ENCODE data around the gene TOR3A. TPM values are rescaled to one million over a fixed set of nuclear protein-coding genes. Genes with fewer than 3 reads are reported as not detected.

The TOR3A gene
- polyA plus RNA-seq, 2 of the 4 experiments (the other 2 are of a cell fraction), result 30.7 to 44.5 TPM

DNA sequence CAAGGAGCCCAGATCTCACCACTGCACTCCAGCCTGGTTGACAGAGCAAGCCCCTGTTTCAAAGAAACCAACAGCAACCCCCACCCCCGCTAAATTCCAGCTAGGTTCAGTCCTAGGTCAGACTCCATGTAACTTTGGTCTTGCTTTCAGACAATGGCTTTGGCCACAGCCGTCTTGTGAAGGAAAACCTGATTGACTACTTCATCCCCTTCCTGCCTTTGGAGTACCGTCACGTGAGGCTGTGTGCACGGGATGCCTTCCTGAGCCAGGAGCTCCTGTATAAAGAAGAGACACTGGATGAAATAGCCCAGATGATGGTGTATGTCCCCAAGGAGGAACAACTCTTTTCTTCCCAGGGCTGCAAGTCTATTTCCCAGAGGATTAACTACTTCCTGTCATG lies 12.9 kb downstream of the TOR3A start:
- ATAC-seq (no peak), DNase-seq (ENCODE audit: low read depth in 1 of 2, low spot score in 1 of 2) (no peak), FAIRE-seq (no peak)
- no peak for TF ChIP-seq TP53 (CRISPR knock-in tag; IDR thresholded peaks at IDR 0.05)
- TF ChIP-seq, protein P1, sequence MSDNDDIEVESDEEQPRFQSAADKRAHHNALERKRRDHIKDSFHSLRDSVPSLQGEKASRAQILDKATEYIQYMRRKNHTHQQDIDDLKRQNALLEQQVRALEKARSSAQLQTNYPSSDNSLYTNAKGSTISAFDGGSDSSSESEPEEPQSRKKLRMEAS (IDR thresholded peaks at IDR 0.05), result no peak
- no peak for TF ChIP-seq USF2 (IDR thresholded peaks at IDR 0.05)
- TF ChIP-seq JUN (IDR thresholded peaks at IDR 0.05), result no peak
- no peak overlapping the region for H3K4me2 ChIP-seq
- WGBS (ENCODE audit: missing lambda C conversion rate), result 100% methylated on average over 5 of the region's 5 CpGs
- no peak overlapping the region for H3K27ac ChIP-seq
- peaks cover 29% of the 10 kb centered on the region for H3K4me1 ChIP-seq
- no peak overlapping the region for H3K4me3 ChIP-seq
- POLR2A ChIA-PET, result no interaction called here
- CTCF ChIA-PET, result interaction anchor here (0.7 to 2.3 kb wide), 4 partner anchors 11 to 130 kb away, joined by 3 to 9 read pairs (median 6); no protein-coding TSS in a partner anchor
- no peaks in the 10 kb centered on the region for H3K9me3 ChIP-seq

DNA sequence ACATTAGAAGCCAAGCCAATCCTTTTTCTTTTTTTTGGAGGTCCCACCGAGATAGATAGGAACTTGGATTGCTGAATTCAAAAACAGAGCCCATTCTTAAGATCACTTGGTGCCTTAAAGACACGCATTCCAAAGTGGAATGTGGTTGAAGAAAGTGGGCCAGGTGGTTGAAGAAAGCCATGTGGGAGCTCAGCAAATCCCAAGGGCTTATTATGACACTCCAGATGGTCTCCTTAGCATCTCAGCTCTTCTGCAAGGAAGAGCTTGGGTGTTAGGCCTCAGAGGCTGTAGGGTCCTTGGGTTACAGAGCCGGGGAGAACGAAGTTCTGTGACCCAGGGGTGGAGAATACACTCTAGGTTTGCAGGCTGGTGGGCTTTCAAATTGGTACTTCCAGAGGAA lies 13.5 kb downstream of the TOR3A start:
- Histone ChIP-seq H3K4me2 (no peak overlapping the region), H3K4me1 (peaks cover 25% of the 10 kb centered on the region), H3K4me3 (no peak overlapping the region), H3K9me3 (no peaks in the 10 kb centered on the region), H3K27ac (no peak overlapping the region)
- ChIA-PET CTCF (interaction anchor here (1.1 to 2.2 kb wide), 2 partner anchors 10 to 130 kb away, joined by 3 to 9 read pairs; no protein-coding TSS in a partner anchor), POLR2A (no interaction called here)
- 93% methylated on average over 4 of the region's 4 CpGs for WGBS (ENCODE audit: missing lambda C conversion rate)
- DNase-seq (ENCODE audit: low read depth in 1 of 2, low spot score in 1 of 2), result no peak
- no peak for FAIRE-seq
- TF ChIP-seq MAZ (IDR thresholded peaks at IDR 0.05; ENCODE audit: borderline replicate concordance, low read depth, low read length) (no peak), ZC3H11A (IDR thresholded peaks at IDR 0.05) (no peak), GATA3 (IDR thresholded peaks at IDR 0.05; ENCODE audit: borderline replicate concordance) (no peak), FOSB (CRISPR knock-in tag; IDR thresholded peaks at IDR 0.05) (no peak), CTCF (IDR thresholded peaks at IDR 0.05) (no peak), KDM5A (IDR thresholded peaks at IDR 0.05) (no peak), ZSCAN20 (CRISPR knock-in tag; IDR thresholded peaks at IDR 0.05) (no peak), BHLHE40 (IDR thresholded peaks at IDR 0.05; ENCODE audit: low read depth, low read length) (no peak), CBX8 (IDR thresholded peaks at IDR 0.05) (no peak), RNF2 (IDR thresholded peaks at IDR 0.05; ENCODE audit: borderline replicate concordance, low read depth) (no peak), TFCP2L1 (CRISPR knock-in tag; IDR thresholded peaks at IDR 0.05) (no peak)
- TF ChIP-seq, protein P1 (IDR thresholded peaks at IDR 0.05), result no peak
- ATAC-seq, result no peak

DNA sequence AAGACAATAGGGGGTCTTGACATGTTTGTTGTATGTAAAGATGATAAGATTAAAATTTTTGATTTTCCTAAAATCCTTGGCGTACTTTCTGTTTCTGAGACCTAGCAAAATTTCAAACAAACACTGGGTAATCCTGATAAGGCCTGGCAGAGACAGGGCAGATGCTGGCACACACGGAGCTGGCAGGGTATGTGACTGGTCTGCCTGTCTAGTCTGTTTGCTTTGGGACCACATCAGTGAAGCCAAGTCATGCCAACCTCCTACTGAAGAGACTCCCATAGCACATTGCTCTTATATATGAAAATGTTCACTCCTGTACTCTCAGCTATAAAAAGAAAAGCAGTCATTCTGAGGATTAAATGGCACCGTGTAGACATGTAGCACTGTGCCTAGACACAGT lies 14.1 kb downstream of the TOR3A start:
- no peak for ATAC-seq
- POLR2A ChIA-PET, result no interaction called here
- no peak for DNase-seq (ENCODE audit: low read depth in 1 of 2, low spot score in 1 of 2)
- Histone ChIP-seq H3K4me1 (peaks cover 20% of the 10 kb centered on the region), H3K4me2 (no peak overlapping the region), H3K4me3 (no peak overlapping the region), H3K9me3 (no peaks in the 10 kb centered on the region), H3K27ac (no peak overlapping the region)
- TF ChIP-seq KDM5A (IDR thresholded peaks at IDR 0.05) (no peak), SMC3 (IDR thresholded peaks at IDR 0.05) (no peak), CEBPB (IDR thresholded peaks at IDR 0.05) (no peak)
- 82% methylated on average over 3 of the region's 3 CpGs for WGBS (ENCODE audit: missing lambda C conversion rate)
- CTCF ChIA-PET, result interaction anchor here (0.9 to 1.1 kb wide), 2 partner anchors 9 to 129 kb away, joined by 3 read pairs; no protein-coding TSS in a partner anchor
- FAIRE-seq, result no peak

DNA sequence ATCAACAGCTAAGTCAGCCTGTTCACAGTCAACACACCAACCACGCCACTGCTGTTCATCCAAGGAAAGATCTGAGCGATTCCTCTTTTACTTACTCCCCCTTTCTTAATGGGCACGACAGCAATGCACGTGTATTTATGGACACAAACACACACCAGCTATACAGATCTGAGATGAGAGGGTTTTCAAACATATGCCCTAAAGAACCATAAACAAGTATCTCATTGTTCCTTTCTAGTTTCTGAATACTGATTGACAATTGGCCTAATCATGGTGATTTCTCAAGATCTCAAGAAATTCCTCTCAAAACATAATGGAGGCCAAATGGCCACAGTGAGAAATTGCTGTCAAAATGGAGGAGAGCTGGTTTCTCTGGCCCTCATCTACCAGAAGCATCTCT lies 18.0 kb downstream of the TOR3A start:
- Histone ChIP-seq H3K4me3 (no peak overlapping the region), H3K27ac (no peak overlapping the region), H3K4me1 (no peaks in the 10 kb centered on the region), H3K4me2 (no peak overlapping the region), H3K9me3 (no peaks in the 10 kb centered on the region)
- TF ChIP-seq CBX8 (IDR thresholded peaks at IDR 0.05) (no peak), TFCP2L1 (CRISPR knock-in tag; IDR thresholded peaks at IDR 0.05) (no peak), POLR2AphosphoS2 (conservative IDR thresholded peaks at IDR 0.05; ENCODE audit: low read length) (no peak), USF2 (IDR thresholded peaks at IDR 0.05) (no peak), ZC3H11A (IDR thresholded peaks at IDR 0.05) (no peak), JUNB (IDR thresholded peaks at IDR 0.05) (no peak), FOSL2 (IDR thresholded peaks at IDR 0.05) (no peak), FOSL2 (CRISPR knock-in tag; IDR thresholded peaks at IDR 0.05) (no peak), ESRRA (IDR thresholded peaks at IDR 0.05; ENCODE audit: borderline replicate concordance, low read length) (no peak), E2F6 (IDR thresholded peaks at IDR 0.05; ENCODE audit: borderline replicate concordance, low read depth) (no peak)
- POLR2A ChIA-PET, result no interaction called here
- FAIRE-seq (no peak), ATAC-seq (no peak), DNase-seq (ENCODE audit: low read depth in 1 of 2, low spot score in 1 of 2) (no peak)
- WGBS (ENCODE audit: missing lambda C conversion rate), result 90% methylated on average over 4 of the region's 4 CpGs
- CTCF ChIA-PET, result interaction anchor here (0.7 to 1.7 kb wide), 7 partner anchors 16 to 557 kb away, joined by 3 to 5 read pairs (median 3); partner anchors contain the start of gene TOR3A

Measured in A549 (cell line).